ENCODE results near the gene C1orf87.

C1orf87 gene

DNA sequence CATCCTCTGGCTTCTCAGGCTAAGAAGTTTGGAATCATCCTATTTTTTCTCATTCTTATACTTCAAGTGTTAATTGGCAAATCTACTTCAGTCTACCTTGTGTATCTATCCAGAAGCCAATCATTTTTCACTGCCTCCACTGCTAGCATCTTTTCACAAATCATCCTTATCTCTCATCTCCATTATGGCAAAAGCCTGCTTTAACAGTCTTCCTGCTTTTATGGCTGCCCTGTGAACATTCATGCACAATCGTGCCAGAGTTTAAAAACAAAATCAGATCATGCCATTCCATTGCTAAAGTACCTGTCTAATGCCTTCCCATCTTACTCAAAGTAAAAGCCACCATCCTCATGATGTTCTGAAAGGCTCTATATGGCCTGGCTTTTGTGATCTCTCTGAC is 127.8 kb downstream of the C1orf87 start:
- no peak overlapping the region for H3K4me3 ChIP-seq (ENCODE audit: low read depth, low read length)
- H3K36me3 ChIP-seq, result no peaks in the 10 kb centered on the region
- no peaks in the 10 kb centered on the region for H3K9me3 ChIP-seq
- no peaks in the 10 kb centered on the region for H3K27me3 ChIP-seq
- TF ChIP-seq, protein P1, sequence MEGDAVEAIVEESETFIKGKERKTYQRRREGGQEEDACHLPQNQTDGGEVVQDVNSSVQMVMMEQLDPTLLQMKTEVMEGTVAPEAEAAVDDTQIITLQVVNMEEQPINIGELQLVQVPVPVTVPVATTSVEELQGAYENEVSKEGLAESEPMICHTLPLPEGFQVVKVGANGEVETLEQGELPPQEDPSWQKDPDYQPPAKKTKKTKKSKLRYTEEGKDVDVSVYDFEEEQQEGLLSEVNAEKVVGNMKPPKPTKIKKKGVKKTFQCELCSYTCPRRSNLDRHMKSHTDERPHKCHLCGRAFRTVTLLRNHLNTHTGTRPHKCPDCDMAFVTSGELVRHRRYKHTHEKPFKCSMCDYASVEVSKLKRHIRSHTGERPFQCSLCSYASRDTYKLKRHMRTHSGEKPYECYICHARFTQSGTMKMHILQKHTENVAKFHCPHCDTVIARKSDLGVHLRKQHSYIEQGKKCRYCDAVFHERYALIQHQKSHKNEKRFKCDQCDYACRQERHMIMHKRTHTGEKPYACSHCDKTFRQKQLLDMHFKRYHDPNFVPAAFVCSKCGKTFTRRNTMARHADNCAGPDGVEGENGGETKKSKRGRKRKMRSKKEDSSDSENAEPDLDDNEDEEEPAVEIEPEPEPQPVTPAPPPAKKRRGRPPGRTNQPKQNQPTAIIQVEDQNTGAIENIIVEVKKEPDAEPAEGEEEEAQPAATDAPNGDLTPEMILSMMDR (IDR thresholded peaks at IDR 0.05; ENCODE audit: low read depth, low read length), result no peak
- no peak for DNase-seq
- no peaks in the 10 kb centered on the region for H3K4me1 ChIP-seq
